ENCODE results near the gene PCDHB12. TPM values are rescaled to one million over a fixed set of nuclear protein-coding genes. Genes with fewer than 3 reads are reported as not detected.
"Not testable (repeated sequence)": the region's sequence is repeated elsewhere in the genome, so short reads cannot be mapped to it uniquely, and the experiment has no call there.

PCDHB12 gene
- total RNA-seq, 4 donors from 2014 or later: 1.9 to 4.4 (median 2.5) TPM

GRCh38 chr5:141182248-141182647, 26.3 kb upstream of the PCDHB12 start, which contains the start of gene PCDHB16:
Gene PCDHB16 (plus strand): TSS chr5:141182387. CDS start chr5:141182560, 173 bp downstream.
- ATAC-seq (ENCODE audit: low FRiP score): no peak
- no peak for TF ChIP-seq CTCF (IDR thresholded peaks at IDR 0.05)
- DNase-seq (ENCODE audit: low spot score): no peak

GRCh38 chr5:141184117-141184855, 24.2 kb upstream of the PCDHB12 start:
- ATAC-seq (ENCODE audit: low FRiP score); DNase-seq (ENCODE audit: low spot score): not testable (repeated sequence)

- no peak for DNase-seq (ENCODE audit: low spot score)
- no peak for TF ChIP-seq CTCF (IDR thresholded peaks at IDR 0.05)
- ATAC-seq (ENCODE audit: low FRiP score): no peak
These were observed 21.5 kb upstream of the PCDHB12 start, which contains the start of gene PCDHB9 for GRCh38 chr5:141186897-141187512. Gene PCDHB9 (plus strand): TSS chr5:141187161. CDS start chr5:141187319, 158 bp downstream.

- ATAC-seq (ENCODE audit: low FRiP score); DNase-seq (ENCODE audit: low spot score): not testable (repeated sequence)
These were observed 19.8 kb upstream of the PCDHB12 start for GRCh38 chr5:141188682-141189081.

DNA sequence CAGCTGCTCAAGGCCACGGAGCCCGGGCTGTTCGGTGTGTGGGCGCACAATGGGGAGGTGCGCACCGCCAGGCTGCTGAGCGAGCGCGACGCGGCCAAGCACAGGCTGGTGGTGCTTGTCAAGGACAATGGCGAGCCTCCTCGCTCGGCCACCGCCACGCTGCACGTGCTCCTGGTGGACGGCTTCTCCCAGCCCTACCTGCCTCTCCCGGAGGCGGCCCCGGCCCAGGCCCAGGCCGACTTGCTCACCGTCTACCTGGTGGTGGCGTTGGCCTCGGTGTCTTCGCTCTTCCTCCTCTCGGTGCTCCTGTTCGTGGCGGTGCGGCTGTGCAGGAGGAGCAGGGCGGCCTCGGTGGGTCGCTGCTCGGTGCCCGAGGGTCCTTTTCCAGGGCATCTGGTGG, 19.4 kb upstream of the PCDHB12 start:
- not testable (repeated sequence) for ATAC-seq (ENCODE audit: low FRiP score)

GRCh38 chr5:141192110-141192725, 16.3 kb upstream of the PCDHB12 start, which contains the start of gene PCDHB10:
Gene PCDHB10 (plus strand): TSS chr5:141192353. CDS start chr5:141192553, 200 bp downstream.
- TF ChIP-seq CTCF (IDR thresholded peaks at IDR 0.05): no peak
- DNase-seq (ENCODE audit: low spot score) (no peak), ATAC-seq (ENCODE audit: low FRiP score) (no peak)

More for the DNA sequence above, 19.4 kb upstream of the PCDHB12 start:
- DNase-seq (ENCODE audit: low spot score): not testable (repeated sequence)

DNA sequence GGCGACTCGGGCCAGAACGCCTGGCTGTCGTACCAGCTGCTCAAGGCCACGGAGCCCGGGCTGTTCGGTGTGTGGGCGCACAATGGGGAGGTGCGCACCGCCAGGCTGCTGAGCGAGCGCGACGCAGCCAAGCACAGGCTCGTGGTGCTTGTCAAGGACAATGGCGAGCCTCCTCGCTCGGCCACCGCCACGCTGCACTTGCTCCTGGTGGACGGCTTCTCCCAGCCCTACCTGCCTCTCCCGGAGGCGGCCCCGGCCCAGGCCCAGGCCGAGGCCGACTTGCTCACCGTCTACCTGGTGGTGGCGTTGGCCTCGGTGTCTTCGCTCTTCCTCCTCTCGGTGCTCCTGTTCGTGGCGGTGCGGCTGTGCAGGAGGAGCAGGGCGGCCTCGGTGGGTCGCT, 14.2 kb upstream of the PCDHB12 start:
- not testable (repeated sequence) for ATAC-seq (ENCODE audit: low FRiP score)

GRCh38 chr5:141196363-141196762, 12.2 kb upstream of the PCDHB12 start:
- DNase-seq (ENCODE audit: low spot score) (no peak), ATAC-seq (ENCODE audit: low FRiP score) (no peak)
- no peak for TF ChIP-seq CTCF (IDR thresholded peaks at IDR 0.05)

More for the DNA sequence above, 14.2 kb upstream of the PCDHB12 start:
- DNase-seq (ENCODE audit: low spot score): not testable (repeated sequence)

Data from omental fat pad (tissue), 4 donors.